Kidney tubule cell (primary cell): ENCODE data around the gene IWS1.
"Not testable (repeated sequence)": the region's sequence is repeated elsewhere in the genome, so short reads cannot be mapped to it uniquely, and the experiment has no call there.

Source experiments
- DNase-seq: peaks from one replicate; pipeline ENCODE4 v3.0.0-alpha.2; 2018; ENCODE audit warnings: low spot score

Gene IWS1

DNA sequence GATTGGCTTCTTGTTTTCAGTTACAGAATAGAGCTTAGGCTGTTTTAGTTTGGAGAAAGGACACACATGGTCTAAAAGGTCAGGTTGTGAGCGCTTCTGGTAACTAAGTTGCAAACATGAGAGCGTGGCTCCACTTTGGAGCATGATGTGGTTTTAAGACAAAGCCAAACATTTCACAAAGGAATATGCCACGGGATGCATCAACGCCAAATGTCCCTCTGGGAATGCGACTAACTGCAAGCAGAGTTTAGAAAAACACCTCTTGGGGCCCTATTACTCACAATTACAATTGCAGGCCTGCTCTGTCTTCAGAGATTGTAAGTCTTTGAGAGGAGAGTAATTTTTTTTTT is 34.6 kb upstream of the IWS1 start:
- no peak for DNase-seq

DNA sequence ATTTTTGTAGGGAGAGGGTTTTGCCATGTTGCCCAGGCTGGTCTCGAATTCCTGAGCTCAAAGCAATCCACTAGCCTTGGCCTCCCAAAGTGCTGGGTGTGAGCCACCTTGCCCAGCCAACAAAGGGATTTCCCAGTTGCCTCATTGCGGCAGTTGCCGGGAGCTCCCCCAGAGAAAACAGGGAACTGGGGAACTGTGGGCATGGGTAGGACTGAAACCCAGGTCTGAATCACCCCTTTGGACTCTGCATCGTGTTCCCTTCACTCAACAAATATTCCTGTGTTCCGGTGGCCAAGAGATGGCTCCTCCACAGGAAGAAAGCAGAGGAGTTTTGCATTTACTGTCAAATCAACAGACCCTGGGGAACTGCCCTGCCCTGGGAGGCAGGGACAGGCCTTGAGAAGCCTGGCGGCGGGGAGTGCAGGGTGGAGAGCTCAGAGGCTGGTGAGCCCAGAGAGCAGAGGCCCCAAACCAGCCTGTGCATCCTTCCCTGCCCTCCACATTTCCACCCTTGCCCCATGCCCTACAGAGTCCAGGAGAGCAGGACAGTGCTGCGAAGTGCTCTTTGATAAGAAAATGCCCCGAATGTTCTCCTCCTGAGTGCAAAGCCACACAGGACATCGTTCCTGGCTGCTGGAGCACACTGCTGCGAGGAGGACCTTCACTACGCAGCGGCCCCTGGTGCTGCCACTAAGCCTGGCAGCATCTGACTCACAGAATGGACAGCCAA is 34.1 kb upstream of the IWS1 start:
- no peak for DNase-seq

DNA sequence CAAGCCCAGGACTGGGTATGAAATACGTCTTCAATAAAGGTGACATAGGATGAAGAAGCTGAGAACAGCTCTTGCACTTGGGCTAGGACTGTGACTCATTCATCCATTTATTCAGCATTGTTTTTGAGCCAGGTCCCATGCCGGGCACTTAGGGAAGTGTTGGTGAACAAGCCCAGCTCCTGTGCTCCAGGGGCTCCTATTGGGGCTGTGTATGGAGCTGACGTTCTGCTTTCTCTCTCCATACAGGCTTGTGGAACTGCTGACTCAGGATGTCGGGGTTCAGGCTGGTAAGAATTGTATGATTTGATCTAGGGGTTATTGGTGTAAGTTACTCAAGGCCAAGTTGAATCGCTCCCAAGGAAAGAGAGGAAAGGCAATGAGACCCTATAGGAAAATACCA is 33.2 kb upstream of the IWS1 start:
- DNase-seq = no peak

DNA sequence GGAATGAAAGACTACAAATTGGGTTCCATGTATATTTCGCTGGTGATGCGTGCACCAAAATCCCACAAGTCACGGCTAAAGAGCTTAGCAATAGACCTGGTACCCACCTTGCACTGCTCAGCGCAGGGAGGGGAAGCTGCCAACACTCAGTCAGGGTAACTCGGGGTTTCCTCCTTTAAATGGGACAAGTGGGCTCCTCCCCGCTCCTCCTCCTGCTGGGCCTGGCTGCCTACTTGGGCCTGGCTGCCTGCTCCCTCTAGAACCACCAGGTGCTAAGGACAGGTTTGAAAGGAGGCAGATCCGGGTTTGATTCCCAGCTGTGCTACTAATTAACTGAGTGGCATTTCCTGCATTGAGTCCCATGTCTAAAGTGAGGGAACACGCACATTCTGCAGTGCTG is 32.6 kb upstream of the IWS1 start:
- no peak for DNase-seq

DNA sequence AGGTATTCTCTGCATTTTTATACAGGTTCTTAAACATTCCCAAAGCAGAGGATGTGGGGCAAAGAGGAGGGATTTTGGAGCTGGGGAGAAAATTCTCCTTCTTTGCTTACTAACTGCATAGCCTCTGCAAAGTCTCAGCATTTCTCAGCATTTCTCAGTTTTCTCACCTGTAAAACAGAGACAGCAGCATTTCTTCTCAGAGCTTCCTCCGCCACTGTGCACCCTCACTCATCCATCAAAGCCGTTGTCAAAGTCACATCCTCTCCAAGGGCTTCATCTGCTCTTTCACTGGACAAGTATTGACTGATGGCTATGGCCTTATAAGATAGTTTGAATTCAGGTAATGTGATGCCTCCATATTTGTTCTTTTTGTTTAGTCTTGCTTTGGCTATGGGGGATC is 26.6 kb upstream of the IWS1 start:
- DNase-seq = no peak

DNA sequence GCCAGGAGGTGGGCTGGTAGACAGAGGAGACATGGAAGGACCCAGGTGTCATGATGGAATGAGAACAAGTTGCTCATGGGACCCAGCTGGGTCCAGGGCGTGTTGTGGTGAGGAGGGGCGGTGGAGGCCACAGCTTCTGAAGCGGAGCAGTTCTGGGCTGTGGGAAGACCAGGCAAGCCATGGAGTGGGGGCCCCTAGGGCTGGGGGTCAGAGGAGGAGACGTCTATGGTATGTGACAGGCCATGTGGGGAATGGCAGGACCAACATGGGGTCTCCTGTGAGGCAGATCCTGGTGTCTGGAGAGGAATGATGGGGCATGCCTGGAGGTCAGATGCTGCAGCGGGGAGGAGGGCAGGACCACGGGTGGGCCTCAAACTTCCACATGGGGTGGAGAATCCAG is 26.0 kb upstream of the IWS1 start:
- DNase-seq = no peak

DNA sequence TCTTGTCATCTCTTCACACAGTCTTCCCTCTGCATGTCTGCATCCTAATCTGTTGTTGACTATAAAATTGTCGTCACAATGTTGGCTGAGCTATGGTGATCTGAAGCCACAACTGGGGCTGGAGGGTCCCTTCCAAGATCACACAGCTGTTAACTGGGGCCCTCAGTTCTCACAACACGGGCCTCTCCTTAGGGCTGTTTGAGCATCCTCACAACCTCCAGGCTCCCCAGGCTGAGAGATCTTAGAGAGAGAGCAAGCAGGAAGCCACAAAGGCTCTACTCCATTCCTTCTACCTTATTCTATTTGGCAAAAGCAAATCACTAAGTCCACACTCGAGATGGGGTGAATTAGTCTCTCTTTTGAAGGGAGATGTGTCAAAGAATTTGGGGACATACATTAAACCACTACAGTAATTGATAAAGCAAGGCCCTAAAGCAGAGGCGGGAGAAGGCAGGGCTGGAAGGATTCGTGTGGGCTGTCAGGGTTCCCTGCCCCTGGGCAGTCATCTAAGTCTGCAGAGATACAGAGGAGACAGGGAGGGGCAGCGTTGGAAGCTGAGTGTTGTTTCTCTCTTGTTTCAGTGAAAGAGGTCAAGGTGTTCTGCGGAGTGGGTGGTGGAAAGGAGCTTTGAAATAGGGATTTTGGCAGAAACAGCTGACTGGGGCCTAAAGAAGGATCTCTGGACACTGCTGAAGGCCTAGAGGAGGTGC is 25.1 kb upstream of the IWS1 start:
- no peak for DNase-seq

DNA sequence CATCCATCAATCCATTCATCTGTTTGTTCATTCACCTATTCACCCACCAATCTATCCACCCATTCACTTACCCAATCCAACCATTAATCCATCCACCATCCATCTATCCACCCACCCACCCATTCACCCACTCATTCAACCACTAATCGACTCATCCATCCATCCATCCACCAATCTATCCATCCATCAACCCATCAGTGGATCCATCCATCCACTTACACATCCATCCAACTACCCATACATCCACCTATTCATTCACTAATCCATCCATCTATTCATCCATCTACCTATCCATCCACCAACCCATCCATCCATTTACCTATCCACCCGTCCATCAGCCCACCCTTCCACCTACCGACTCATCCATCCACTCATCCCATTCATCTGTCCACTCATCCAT is 20.5 kb upstream of the IWS1 start:
- no peak for DNase-seq

DNA sequence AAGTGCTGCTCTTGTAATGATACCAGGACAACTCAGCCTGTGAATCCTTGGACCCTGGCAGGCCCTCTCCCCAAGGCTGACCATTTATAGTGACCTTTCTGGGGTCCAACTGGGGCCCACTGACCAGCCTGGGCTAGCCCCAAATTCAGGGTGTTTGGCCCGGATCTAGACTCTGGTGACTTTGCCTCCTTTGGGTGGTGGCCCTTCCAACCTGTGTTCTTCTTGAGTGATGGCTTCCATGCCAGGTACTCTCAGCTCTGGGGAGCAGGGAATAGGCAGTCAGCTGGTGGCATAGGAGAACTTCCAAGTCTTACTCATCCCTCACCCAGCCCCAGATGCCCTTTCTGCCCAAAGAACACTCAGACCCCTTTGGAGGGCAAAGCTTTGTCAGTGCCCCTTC is 19.5 kb upstream of the IWS1 start:
- DNase-seq = no peak

DNA sequence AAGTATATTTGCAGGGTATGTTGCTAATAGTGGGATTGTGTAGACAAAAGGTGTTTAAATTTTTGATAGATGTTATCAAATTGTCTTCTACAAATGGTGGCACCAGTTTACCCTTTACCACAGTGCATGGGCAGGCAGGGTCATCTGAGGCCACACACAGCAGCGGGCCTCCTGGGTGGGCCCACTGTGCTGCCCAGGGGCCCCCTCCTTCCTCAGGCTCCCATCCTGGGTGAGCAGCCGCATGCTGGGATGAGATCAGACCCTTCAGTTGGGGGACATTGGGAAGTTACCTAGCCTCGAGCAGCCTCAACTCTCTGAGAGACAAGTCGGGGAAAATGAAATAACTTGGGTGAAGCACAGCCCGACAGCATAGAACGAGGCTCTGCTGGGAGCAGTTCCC is 18.9 kb upstream of the IWS1 start:
- DNase-seq = no peak

DNA sequence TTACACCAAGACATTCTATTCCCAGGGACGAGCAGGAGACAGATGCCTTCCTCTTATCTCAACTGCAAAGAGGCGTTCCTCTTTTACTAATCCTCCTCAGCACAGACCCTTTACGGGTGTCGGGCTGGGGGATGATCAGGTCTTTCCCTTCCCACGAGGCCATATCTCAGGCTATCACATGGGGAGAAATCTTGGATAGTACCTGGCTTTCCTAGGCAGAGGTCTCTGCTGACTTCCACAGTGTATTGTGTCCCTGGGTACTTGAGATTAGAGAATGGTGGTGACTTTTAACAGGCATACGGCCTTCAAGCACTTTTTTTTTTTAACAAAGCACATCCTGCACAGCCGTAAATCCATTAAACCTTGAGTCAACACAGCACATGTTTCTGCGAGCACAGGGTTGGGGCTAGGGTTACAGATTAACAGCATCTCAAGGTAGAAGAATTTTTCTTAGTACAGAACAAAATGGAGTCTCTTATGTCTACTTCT is 16.8 kb upstream of the IWS1 start:
- peak; percentile 25 for DNase-seq

DNA sequence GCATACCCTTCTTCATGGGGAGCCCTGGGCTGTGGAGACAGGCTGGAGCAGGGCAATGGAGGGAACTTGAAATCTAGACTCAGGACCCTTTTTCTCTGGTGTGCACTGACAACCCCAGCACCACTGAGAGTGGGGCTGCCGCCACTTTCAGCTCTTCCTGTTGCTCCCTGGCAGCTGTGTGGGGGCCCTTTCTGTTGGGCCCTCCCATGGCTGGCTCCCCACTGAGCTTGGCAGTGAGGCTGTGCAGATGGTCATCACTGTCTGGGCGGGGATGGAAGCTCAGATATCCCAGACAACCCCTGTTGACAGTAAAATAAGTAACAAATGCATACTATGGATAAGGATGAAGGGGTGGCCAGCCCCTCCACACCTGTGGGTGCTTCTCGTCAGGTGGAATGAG is 15.9 kb upstream of the IWS1 start:
- no peak for DNase-seq

DNA sequence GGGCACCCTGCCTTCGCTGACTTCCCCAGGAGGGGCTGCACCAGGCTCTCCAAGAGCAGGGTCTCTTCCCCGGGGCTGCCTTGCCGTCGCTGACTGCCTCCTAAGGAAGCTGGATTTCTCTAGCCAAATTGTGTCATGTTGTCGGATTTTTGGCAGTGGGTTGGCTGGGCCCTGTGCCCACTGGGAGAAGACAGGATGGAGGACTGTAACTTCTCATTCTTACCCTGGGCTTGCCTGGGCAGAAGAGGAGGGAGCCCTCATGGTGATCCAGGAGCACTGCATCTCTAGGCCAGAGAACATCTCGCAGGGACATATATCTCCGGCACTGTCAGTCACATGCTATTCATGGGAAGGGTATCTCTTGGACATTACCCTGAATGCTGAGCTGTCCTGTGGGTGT is 15.5 kb upstream of the IWS1 start:
- no peak for DNase-seq

DNA sequence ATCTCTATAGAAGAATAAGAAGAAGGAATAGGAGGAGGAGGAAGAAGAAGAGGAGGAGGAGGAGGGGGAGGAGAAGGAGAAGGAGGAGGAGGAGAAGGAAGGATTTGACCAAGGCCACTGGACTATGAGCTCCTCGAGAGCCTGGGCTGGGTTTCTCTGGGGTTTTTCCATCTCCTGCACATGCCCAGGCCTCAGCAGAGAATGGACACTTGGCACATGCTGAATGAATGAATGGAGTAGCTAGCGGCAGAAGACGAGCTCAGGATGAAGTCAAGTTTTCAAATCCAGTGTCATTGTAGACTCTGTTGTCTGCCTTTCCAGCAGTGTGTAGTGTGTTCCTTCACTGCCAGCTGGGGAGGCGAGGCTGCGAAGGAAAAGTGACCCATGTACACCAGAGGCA is 11.4 kb upstream of the IWS1 start:
- DNase-seq = no peak

DNA sequence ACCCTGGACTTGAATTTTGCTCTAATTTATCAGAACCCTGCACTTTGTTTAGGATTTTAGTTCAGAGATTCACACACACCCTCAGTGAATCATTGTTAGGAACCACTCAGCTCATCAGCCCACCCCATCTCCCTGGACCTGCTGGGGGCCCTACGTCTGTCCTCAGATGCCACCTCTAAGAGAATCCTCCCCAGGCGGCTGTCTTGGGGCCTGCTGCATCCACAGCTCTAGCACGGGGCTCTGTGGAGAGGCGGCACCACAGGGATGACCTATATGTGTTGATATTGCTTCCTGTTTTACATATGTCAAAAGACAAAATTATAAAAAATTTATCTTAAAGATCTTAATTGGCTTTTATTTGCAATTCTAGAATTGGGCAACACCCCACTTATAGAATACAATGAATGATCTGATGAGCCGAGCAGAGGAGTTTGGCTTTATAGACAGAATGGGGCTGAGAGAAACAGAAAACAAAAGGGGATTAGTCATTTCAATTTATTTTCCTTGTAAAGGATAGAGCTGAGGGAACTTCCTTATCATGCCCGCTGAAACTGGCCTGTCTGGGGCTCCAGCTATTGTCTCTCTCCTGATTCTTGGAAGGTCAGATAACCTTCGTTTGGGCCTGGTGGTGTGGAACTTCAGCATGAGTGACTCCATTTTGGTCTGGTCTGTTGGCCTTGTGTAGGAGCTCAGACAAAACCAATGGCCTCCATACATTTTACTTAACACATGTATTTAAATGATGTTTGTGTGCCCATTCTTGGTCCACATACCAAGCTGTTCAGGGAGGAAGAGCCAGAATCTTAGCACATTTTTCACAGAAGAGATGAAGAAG is 10.6 kb upstream of the IWS1 start:
- DNase-seq = no peak

DNA sequence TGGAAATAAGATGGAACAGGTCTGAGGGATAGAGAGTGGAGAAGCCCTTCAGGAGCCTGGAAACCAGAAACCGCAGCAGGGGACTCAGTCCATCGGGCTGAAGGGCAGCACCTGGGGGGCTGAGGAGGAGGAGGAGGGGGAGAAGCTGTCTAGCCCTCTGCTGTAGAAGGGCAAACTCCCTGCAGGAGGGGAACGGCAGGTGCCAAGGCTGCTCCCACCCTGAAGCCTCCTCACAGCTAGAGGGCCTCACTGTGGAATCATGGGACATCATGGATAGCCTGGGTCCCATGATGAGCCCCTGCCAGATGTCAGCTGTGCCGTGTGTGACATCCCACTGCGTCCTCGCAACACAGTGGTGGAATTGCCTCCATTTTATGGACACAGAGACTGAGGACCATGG is 9.6 kb upstream of the IWS1 start:
- no peak for DNase-seq

DNA sequence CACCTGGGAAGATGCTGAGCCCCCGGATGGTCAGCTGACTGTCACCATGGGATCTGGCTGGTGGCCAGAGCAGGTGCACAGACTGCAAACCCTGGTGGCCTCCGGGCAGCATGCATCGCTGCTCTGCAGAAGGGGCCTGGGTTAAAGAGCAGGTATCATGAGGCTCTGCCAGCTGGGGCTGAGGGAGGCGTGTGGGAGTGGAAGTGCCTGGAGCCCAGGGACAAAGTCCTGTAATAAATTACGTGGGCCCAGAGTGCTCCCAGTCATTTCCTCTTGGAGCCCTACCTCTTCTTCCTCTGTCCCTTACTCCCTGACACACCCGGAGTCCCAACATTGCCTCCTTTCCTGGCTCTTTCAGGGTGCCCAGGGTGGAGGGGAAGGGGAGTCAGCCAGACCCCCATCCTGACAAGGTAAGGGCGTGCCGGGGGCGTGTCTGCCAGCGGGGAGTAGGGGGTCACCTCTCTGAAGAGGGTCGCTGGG is 9.2 kb upstream of the IWS1 start, which contains the start of gene MYO7B:
Gene MYO7B, plus strand, starts transcription at position 262 of the 480 bp plus-strand sequence. CDS start 24,040 bp downstream, outside the sequence.
- DNase-seq = peak; percentile 31

DNA sequence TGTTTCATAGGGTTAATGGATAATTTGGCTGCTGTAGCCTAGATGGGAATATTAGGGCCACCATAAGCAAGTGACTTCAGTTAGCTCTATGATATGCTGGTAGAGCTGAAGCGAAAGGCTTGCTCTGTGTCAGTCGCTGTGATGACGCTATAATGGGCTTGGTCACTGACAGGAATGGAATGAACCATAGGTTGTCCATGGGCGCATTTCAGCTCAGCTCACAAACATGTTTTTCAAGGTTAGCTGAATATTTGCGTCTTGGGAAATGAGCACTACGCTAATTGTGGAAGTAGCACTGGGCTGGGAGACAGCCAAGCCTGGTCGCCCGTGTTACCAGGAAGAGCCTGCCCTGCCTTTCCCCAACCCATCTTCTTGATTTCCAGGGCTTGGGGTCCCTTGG is 6.0 kb upstream of the IWS1 start:
- DNase-seq = no peak

DNA sequence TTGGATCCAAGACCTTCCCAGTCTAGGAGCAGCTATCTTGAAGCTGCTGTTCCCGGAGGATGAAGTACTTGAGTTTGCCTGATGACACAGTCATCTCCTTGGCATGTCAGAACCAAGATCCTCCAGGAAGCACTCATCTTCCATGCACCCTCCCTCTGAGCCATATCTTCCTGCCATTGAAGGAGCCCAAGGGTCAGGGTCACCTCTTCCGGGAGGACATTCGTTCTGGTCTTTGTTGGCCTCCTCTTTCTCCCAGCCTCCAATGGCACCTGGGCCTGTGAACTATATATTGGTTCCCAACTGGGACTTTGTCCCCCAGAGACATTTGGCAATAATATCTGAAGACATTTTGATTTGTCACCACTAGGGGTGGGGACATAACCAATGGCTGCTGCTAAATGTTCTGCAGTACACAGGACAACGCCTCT is 4.9 kb upstream of the IWS1 start:
- DNase-seq = peak; percentile 67

DNA sequence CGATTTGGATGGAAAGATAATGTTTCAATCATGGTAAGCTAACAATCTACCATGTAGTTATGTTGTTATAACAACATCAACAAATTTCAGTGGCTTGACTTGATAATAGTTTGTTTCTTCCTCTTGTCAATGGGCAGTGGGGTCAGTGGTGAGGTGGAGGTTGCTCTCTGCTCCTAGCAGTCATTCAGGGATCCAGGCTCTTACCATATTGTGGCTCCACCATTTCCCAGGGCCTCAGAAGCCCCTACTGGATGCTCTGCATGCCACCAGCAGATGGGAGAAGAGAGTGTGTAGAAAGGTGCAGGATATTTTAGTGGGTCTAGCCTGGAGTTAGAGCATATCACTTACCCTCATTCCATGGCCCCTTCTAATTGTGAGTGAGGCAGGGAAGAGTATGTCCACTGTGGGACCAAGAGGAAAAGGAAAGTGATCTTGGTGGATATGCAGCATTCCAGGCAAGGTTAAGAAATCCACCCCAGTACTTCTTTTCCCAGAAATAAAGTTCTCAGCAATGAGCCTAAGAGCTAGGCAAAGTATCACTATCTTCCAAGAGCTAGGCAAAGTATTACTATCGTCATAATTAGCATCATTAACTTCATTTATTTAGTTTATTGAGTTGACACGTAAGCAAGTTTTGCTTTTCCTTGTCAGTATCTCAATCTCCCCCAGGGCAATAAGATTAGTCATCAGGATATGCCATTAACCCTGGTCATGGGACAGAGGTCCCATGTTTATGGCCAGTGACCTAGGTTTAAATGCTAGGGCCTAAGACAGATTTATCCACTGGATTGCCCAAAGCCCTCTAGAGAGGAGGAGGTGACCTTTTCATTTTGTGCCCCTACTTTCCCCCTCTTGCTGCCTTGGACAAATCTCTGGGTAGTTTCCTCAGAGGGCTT is 4.2 kb upstream of the IWS1 start:
- peak; percentile 55 for DNase-seq

DNA sequence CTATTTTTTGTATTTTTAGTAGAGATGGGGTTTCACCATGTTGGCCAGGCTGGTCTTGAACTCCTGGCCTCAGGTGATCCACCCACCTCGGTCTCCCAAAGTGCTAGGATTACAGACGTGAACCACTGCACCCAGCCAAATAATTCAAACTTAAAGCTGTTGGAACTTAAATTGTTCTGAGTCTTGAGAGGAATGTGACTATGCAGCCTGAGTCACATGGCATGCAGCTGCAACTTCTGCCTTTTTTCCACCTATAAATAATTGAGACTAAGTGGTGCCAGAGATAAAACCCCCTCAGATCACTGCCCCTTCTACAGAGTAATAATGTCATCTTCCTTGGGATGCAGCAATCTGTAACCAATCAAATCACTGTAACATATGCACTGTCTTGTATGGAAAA is 3.1 kb upstream of the IWS1 start:
- not testable (repeated sequence) for DNase-seq

DNA sequence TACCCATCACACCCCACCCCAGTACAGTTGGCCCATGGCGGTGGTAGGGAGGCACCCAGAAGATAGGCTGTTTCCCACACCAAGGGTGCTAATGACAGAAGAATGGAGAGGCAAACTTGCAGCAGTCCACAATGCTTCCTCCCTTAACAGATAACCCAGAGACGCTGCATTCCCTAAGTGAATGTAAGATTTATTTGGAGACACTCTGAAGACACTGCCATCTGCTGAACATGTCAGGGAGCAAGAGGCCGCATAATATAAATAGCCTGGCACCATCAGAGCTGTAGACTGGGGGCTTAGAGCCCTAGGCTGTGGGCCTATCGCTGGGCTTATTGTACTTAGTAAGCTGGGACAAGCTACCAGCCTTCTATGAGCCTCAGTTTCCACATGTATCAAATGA is 2.2 kb upstream of the IWS1 start:
- DNase-seq = no peak
